GM20000 (cell line): ENCODE measurements around the gene GDI2.
A peak's percentile ranks its signal among the peaks of the same experiment; 100 is the strongest.

ENCODE experiments used
- DNase-seq: peaks from one replicate; pipeline ENCODE4 v3.0.0; 2012; ENCODE audit warnings: low spot score
- CTCF ChIP-seq: IDR thresholded peaks from 2 replicates; pipeline ENCODE4 v1.5.1; 2012; ENCODE audit warnings: mild to moderate bottlenecking, control low read depth; ENCODE audit errors: extremely low read depth, missing control alignments

GDI2 gene

GRCh38 chr10:5746197-5746596 lies 67.0 kb downstream of the GDI2 start:
- no peak for DNase-seq
- no peak for TF ChIP-seq CTCF

DNA sequence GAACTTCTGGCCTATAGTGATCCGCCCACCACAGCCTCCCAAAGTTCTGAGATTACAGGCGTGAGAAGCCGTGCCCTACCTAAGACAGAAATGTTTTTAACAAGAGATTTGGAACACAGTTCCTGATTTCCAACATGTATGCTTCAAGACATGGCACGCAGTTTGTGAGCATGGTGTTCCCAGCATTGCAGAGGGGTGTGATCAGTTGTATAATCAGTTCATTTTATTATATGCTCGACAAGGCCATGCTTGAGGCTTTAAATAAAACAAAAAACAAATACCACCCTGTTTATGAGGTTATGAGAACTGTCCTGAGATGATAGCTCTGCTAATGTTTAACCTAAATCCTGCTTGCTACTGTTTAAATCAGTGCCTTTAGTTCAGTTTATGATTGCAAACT lies 68.4 kb downstream of the GDI2 start:
- TF ChIP-seq CTCF, result no peak
- no peak for DNase-seq

GRCh38 chr10:5743736-5744135 lies 69.5 kb downstream of the GDI2 start:
- no peak for DNase-seq
- TF ChIP-seq CTCF, result no peak

- TF ChIP-seq CTCF, result no peak
- no peak for DNase-seq
Observed at GRCh38 chr10:5742116-5742515, 71.1 kb downstream of the GDI2 start.

DNA sequence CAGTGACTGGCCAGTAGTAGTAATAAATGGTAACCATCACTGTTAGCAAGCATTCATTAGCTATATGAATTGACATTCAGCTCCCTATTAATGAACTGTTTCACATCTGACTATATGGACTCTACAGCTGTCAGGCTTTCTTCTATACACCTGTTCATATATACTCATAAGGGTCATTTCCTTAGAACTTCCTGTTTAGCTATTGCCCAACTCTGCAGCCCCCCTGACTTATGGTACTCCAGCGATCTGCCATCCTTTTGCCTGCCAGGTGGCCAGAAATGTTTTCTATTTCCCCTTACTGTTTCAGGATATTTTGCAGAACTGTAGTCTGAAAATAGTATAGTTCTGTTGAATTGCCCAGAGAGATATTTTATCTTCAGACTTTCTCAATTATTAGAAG lies 72.0 kb downstream of the GDI2 start:
- DNase-seq, result no peak
- no peak for TF ChIP-seq CTCF

DNA sequence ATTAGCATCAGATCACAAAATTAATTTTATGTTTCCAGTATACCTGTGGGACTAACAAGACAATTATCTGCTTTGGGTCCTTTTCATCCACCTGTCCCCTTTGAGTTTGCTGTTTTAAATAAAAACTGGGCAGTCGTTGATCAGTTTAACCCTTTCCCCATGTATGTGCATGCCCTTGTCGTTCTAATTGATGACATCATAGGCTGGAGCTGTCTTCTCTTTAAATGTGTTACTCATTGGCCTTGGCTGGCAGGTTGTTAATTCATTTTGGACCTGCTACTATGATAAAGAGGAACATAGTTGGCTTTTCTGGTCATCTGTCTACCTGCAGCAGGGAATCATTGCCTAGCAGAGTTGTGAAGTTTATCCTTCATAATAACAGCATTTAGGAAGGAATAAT lies 74.8 kb downstream of the GDI2 start:
- no peak for DNase-seq
- TF ChIP-seq CTCF, result no peak

GRCh38 chr10:5737352-5737751 lies 75.9 kb downstream of the GDI2 start:
- no peak for DNase-seq
- TF ChIP-seq CTCF, result peak; percentile 25

DNA sequence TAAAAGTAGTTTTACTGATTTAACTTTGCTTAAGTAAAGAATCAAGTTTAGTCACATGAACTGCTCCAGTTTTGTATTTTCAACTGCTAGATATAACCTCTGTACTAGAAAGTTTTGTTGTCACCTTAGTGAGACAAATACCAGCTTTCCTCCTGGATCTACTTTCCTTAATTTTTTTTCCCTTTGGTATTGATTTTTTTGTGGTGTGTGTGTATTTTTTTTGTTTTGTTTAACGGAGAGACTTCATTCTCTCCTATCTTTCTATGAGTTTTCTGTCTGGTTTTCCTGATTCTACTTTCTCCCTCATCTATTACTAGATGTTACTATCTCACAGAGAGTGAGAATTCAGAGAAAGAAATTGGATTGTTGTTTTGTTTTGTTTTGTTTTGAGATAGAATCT lies 76.6 kb downstream of the GDI2 start:
- no peak for TF ChIP-seq CTCF
- no peak for DNase-seq
